ENCODE data around the gene TAF10.

DNA sequence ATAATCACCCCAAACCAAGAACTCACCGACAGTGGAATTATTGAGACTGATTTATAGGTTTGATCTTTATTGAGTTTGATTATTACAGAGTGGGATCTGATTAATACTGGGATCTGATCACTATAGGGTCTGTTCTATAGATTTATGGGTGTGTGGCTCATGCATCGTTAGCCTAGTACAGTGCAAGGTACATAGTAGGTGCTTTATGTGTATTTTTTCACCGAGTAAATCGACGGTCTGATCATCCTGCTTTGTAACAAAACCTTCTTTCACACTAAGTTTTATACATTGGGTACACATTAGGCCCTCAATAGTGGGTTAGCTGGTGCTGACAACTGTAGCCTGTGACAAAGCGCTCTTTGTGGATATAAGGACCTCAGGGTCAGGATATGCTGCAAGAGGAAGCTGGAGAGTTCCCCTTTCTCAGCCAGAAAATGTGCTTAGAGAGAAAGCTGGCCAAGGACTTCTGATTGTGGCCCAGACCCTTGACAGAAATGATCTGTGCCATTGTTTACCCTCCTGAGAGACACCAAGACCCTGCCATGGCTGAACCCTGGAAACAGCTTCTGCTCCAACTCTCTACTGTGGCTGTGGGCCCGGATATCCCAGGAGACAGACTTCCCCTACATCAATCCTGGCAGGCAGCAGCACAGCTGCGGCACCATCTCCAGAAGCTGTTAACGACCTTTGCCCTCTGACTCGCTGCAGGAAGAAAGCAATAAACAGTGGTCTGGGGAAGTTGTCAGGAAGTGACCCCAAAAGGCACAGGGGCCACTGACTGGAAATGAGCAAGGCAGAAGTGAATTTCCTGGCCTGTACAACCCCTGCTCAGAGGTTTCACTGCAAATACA lies 23.3 kb upstream of the TAF10 start:
- TF ChIP-seq EZH2 (IDR thresholded peaks at IDR 0.05) (no peak), FOXP2 (optimal IDR thresholded peaks at IDR 0.05; ENCODE audit: control extremely low read depth, extremely low read length, insufficient read depth) (no peak), POLR2AphosphoS5 (IDR thresholded peaks at IDR 0.05; ENCODE audit: borderline replicate concordance, low read depth, low read length) (no peak)
